ENCODE results near the gene ANKH.

DNA sequence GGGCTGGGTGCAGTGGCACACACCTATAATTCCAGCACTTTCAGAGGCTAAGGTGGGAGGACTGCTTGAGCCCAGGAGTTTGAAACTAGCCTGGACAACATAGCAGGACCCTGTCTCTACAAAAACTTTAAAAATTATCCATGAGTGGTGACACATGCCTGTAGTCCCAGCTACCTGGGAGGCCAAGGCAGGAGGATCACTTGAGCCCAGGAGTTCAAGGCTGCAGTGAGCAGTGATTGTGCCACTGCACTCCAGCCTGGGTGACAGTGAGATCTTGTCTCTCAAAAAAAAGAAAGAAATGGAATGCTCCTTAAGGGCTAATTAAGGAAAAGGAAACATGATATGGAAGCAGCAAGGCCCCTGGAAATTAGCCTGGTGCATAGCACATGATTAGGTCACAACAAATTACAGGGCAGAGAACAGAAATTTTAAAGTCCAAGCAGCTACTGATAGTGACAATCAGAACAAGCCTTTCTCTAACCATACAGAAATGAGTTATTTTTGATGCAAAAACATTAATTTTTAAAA lies 19.5 kb downstream of the ANKH start:
- TF ChIP-seq, protein P1, sequence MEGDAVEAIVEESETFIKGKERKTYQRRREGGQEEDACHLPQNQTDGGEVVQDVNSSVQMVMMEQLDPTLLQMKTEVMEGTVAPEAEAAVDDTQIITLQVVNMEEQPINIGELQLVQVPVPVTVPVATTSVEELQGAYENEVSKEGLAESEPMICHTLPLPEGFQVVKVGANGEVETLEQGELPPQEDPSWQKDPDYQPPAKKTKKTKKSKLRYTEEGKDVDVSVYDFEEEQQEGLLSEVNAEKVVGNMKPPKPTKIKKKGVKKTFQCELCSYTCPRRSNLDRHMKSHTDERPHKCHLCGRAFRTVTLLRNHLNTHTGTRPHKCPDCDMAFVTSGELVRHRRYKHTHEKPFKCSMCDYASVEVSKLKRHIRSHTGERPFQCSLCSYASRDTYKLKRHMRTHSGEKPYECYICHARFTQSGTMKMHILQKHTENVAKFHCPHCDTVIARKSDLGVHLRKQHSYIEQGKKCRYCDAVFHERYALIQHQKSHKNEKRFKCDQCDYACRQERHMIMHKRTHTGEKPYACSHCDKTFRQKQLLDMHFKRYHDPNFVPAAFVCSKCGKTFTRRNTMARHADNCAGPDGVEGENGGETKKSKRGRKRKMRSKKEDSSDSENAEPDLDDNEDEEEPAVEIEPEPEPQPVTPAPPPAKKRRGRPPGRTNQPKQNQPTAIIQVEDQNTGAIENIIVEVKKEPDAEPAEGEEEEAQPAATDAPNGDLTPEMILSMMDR (IDR thresholded peaks at IDR 0.05 in 8 of 11, conservative IDR thresholded peaks at IDR 0.05 in 3 of 11), result no peak
- TF ChIP-seq POLR2A (IDR thresholded peaks at IDR 0.05) (no peak), POLR2AphosphoS5 (IDR thresholded peaks at IDR 0.05) (no peak)
